Stromal cell of bone marrow (primary cell): ENCODE results near the gene HS3ST5.
"Not testable (repeated sequence)": the region's sequence is repeated elsewhere in the genome, so short reads cannot be mapped to it uniquely, and the experiment has no call there.

Experiments
- DNase-seq: peaks from one replicate; pipeline ENCODE4 v3.0.0-alpha.2; 2012; ENCODE audit warnings: low read depth

Gene HS3ST5

DNA sequence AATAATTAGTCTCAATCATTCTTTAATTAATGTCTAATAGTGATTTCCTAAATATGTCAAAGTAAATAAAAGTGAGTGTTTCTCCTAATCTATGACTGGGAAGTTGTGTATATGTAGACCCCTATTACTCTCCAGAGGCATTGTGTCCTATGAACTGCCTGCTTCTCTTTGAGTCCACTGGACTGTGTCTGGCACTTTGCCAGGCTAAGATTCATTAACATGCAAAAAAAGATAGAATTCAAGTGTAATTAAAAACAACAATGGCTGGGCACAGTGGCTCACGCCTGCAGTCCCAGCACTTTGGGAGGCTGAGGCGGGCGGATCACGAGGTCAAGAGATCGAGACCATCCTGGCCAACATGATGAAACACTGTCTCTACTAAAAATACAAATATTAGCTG is 298.3 kb downstream of the HS3ST5 start:
- DNase-seq = not testable (repeated sequence)

DNA sequence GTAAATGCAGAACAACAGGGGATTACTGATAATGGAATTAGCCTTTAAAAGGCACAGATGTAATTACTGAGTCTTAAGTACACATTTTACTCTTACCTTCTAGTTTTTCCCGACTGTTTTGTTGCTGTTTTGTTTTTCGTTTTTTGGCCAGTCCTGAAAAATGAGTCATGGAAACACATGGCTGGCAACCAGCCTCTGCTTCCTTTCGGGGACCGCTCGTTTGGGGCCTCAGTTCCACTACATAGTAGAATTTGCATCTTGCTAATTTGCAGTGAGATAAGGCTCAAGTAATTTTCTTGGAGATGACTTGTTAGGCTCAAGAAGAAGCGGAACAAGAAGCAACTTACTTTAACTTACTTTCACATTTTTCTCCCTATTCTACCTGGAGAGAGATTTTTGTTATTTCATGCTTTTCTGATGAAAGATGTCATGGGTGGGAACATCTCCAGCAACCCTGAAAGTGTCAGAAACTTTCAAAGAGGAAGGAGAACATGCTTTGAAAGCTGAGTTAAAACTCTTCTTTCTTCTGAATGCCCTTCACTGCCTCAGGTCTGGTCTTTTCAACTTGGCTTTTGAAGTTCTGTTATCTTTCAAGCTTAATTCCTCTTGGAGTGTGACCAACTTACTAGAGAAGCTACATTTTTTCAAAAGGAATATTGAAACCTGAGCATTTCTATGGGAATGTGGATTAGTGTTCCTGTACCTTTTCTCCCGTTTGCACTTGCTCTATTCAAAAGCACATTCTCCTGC is 300.4 kb downstream of the HS3ST5 start:
- DNase-seq = no peak

DNA sequence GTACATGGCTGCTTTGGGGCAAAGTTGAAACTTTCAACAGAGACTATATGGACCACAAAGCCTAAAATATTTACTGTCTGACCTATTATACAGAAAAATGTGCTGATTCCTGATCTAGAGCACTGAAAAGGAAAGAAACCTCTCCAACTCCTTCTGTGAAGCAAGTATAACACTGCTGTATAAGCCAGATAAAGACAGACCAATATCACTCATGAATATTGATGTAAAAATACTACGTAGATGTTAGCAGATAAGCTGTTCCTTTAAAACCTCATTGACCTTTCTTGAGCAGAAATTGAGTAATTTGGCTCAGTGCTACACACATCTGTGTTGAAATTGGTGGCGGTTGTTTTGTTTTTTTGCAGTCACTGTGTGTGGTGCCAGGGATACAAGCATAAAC is 302.0 kb downstream of the HS3ST5 start:
- DNase-seq = no peak

DNA sequence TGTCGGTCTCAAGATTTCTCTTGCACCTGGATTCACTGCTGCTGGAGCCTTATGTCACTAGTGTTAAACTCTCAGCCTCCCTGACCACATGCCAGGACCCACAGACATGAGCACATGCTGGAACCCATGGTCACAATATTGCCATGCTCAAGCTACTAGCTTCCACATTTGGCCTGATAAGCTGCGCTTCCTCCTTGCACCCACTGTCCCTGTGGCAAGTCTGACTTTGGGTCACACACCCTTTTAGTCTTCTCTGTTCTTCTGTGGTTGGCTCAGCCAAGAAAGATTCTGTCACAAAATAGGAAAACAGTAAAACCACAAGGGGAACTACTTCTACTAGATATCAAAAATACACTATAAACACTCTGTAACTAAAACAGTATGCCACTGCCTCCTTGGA is 303.0 kb downstream of the HS3ST5 start:
- DNase-seq = no peak

DNA sequence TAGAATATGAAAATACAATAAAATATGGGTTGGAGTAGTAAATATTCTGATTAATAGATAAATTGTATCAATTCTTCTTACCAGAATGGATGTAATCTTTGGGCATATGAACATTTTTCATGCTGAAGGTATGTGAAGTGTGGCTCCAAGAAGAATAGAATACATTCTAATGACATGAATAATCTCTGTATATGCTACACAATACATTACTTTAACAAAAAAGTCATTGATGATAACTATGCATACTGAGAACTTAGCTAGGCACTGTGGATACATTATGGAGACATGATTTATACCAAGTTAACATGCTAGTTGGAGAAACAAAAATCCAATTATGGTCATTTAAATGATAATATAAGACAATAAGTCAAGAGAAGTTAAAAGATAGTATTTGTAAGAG is 309.2 kb downstream of the HS3ST5 start:
- no peak for DNase-seq

DNA sequence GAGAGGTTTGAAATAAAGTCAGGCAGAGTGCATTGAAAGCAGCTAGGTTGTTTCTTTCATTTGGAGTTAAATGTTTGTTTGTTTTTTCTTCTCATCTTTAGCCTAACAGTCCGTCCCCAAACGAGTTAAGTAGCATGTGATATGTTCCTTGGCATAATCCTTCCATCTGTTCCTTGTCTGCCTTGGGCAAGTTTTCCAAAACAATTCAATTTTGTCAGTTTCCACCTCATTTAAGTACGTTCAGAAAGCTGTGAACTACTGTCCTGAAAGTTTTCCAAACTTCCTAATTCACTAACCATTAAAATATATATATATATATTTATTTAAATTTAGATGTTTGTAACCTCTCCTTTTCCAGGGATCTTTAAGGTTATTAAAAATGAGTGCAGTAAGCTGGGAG is 310.1 kb downstream of the HS3ST5 start:
- no peak for DNase-seq

DNA sequence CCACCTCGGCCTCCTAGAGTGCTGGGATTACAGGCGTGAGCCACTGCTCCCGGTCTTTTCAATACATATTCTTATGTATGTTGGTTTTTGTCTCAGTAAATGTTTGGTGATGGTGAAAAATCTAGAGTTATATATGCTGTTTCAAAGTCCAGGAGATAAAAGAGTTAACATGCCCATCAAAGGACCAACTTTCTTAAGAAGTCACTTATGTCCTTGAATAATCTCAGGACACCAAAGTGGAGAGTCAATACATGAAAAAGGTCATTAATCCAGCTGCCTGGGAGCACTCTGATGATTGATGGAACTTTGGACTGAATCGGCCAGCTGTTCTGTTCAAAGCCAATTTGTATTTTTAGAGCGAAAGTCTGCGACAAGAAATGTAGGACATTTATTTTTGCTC is 312.1 kb downstream of the HS3ST5 start:
- no peak for DNase-seq

DNA sequence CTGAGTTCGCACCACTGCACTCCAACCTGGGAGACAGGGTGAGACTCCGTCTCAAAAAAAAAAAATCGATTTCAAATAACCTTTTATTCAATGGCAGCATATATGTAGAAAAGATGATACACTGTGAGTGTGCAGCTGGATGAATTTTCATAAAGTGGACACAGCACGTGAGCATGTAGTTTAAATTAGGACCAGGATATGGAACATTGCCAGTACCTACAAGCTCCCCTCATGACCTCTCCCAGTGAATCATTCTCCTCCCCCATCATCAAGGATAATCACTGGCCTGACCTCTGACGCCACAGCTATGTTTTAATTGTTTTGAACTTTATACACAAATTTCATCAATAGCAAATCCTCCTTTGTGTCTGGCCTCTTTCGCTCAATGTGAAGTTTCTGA is 318.1 kb downstream of the HS3ST5 start:
- no peak for DNase-seq

DNA sequence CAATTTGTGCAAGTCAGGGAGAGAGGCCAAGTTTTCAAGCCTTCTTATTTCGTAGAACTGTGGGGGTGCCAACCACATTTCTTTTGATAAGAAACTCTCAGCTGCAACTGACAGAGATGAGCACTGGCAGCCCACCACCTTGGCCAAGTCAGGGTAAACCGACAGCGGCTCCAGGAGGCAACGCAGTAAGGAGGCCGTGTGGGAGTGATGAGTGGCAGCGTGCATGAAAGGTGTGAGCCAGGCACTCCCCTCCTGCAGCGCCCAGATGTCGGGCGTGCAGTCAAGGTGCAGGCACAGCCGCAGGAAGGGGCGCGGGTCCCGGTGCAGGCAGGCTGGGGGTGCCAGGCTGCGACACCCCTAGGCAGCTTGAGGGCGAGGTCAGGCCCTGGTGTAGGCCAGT is 322.6 kb downstream of the HS3ST5 start:
- DNase-seq = no peak

DNA sequence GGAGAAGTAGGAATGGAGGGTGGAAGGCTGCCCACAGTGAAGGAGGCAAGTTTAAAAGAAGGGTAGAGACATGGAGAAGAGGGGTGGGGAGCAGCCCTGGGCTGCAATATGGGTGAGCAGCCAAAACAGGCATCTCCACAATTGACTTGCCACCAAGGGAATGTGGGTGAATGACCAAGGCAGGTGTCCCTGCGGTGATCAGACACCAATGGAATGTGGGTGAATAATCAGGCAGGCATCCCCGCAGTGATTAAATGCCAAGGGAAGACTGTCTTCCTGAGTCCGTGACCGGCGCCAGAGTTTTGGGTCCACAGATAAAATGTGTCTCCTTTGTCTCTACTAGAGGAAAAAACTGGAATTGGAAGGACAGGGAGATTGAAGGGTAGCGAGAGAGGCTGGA is 325.7 kb downstream of the HS3ST5 start:
- DNase-seq = not testable (repeated sequence)

DNA sequence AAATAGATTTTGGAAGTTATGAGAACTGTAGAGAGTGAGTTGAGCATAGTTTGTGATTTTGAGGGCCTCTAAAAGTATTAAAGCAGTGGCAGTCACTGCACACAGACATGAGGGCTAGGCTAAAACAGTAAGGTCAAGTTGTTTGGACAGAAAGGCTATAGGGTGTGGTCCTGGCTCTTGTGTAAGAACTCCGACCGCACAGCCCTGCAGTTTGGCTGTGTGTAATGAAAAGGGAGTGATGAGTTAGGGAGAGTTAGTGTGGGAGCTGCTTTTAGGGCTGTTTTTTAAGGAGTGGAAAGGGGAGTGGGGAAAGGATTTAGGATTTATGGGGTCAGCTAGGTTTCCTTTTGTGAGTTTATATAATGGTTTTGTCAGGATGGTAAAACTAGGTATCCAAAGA is 328.7 kb downstream of the HS3ST5 start:
- DNase-seq = not testable (repeated sequence)

DNA sequence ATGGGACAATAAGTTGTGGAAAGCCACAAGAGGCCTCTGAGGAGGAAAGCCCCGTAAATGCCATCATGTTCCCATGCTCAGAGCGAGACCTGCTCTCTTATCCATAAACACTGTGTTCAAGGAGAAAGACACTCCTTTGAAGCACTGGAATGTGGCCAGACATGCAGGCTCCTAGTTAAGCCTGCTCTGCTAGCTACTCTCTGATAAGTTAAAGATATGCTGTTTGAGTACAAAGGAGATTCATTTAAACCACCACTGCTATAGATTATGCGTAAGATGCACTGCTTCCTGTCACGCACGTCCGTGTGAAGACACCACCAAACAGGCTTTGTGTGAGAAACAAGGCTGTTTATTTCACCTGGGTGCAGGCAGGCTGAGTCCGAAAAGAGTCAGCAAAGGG is 331.3 kb downstream of the HS3ST5 start:
- not testable (repeated sequence) for DNase-seq

DNA sequence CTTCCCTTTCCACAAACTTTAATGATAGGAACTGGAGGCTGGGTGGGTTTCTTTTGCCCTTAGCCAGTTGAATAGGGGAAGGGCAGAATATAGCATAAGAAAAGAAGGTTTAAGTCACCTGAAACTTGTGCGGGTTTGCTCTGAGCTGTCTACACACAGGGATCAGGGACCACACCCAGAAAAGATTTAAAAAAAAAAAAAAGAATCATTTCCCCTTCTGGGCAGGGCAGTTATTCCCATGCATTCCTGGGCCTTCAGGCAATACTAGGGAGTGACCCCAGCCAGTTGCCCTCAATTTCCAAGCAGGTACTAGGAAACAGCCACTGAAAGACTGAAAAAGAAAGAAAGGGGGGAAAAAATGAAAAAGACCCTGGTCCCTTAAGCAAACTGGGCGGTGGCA is 332.3 kb downstream of the HS3ST5 start:
- DNase-seq = no peak

DNA sequence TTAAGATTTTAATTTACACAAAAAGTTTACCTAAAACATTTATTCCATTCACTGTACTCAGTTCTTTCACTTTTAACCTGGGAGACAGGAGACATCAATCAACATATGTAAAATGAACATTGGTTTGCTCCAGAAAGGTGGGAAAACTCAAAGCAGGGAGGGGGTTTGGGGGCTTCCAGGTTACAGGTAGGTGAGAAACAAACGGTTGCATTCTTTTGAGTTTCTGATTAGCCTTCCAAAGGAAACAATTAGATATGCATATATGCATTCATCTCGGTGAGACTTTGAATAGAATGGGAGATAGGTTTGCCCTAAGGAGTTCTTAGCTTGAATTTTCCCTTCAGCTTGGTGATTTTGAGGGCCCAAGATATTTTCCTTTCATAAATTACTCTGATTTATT is 333.6 kb downstream of the HS3ST5 start:
- DNase-seq = no peak

DNA sequence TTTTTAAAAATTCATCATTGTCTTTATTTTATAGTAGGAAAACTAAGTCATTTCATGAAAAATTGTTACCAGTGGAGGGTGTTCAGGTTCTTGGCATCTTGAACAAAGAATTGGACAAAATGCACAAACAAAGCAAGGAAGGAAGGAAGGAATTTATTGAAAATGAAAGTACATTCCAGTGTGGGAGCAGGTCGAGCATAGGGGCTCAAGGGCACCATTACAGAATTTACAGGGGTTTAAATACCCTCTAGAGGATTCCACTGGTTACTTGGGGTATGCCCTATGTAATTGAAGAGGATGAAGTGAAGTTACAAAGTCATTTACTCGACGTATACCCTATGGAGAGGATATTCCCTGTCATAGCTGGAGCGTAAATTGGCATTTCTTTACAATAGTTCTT is 334.5 kb downstream of the HS3ST5 start:
- no peak for DNase-seq

DNA sequence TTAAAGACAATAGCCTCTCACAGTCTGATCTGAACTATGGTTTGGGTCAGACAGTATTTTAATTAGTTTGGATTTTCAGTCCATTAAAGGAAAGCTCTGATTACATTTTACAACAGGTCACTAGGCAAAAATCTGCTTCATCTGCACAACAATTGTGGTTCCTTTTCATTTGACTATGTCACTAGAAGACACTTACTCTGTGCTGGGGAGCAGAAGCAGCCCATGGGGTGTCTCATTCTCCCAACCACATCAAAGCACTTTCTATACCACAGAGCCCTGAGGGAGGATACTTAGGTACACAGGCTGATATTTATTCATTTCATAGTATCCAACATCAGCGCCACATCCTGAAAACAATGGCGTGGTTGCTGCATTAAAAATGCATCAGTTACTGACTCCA is 335.3 kb downstream of the HS3ST5 start:
- DNase-seq = no peak
